H54 (cell line): ENCODE data around the gene OR6B3.
"Not testable (repeated sequence)": the region's sequence is repeated elsewhere in the genome, so short reads cannot be mapped to it uniquely, and the experiment has no call there.

Source experiments
- DNase-seq: peaks from one replicate; pipeline ENCODE4 v3.0.0; 2011; ENCODE audit warnings: low spot score, mixed read lengths; ENCODE audit not compliant: insufficient read length
- FAIRE-seq: peaks from 3 replicates; lab custom pipeline; 2011; peaks lifted over from hg19 to GRCh38; lab: Jason Lieb, UNC
- POLR2A ChIP-seq: IDR thresholded peaks from 2 replicates; pipeline ENCODE4 v1.6.1; 2011; ENCODE audit warnings: low read depth, mild to moderate bottlenecking, low read length

The OR6B3 gene

GRCh38 chr2:240060977-240061591 is 7.8 kb upstream of the OR6B3 start:
- FAIRE-seq (peak; percentile 77), DNase-seq (no peak)
- no peak for TF ChIP-seq POLR2A

DNA sequence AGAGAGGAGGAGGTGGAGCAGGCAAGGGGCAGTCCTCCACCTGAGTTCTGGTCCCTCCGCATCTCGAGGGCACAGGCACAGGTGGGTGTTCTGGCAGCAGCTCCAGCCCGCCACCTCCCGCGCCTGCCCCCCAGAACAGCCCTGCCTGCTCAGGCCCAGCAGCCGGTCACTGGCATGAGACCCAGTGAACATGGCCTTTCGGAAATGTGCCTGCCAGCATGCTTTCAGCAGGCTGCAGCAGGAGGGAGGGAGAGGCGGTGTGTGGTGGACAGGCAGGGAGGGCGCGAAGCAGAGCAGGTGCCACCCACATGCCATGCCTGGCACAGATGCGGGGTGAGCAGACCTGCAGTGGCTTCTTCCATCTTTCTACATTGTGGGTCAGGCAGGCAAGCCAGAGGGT is 3.4 kb upstream of the OR6B3 start:
- DNase-seq = no peak
- TF ChIP-seq POLR2A = no peak
- no peak for FAIRE-seq

- no peak for TF ChIP-seq POLR2A
- DNase-seq = no peak
- no peak for FAIRE-seq
Measured at GRCh38 chr2:240055177-240055917, 2.0 kb upstream of the OR6B3 start.

DNA sequence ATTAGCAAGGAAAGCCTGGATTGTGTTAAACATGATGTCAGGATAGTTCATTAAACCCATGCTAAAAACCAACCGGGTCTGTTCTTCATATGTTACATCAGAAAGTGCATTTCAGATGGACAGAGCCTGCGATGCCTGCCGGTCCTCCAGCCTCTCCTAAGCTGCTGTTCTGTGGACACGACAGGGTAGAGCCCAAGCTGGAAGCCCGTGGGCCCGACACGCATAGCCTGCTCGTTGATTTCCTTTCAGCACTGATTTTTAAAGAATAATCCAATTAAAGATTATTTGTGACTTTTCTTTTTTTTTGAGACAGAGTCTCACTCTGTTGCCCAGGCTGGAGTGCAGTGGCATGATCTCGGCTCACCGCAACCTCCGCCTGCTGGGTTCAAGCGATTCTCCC is 797 bp downstream of the OR6B3 start:
- no peak for TF ChIP-seq POLR2A
- DNase-seq = no peak
- no peak for FAIRE-seq

DNA sequence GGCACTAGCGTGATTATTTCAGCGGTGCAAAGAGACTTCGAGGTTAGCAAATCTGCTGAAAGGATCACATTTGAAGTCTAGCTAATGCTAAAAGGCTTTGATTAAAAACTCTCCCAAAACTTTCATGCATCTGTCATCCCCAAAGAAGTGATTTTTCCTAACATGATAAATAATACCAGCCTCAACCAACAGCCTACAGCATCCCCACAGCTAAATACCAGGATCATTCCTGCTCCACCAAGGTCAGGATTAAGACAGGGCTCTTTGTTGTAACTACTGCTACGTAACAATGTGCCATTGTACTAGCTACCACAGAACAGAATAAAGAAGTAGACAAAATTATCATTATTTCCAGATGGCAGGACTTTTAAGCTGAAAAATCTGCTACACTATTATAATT is 1.6 kb downstream of the OR6B3 start:
- no peak for TF ChIP-seq POLR2A
- FAIRE-seq (no peak), DNase-seq (no peak)

DNA sequence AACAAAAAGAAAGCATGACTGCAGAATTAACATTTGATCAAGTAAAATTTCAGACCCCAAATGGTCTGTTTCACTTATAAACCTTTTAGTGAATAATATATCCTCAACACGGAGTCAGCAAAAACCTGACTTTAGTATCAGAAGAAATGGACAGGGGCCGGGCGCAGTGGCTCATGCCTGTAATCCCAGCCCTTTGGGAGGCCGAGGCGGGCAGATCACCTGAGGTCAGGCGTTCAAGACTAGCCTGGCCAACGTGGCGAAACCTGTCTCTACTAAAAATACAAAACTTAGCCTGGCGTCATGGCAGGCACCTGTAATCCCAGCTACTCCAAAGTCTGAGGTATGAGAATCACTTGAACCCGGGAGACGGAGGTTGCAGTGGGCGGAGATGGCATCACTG is 3.0 kb downstream of the OR6B3 start:
- no peak for TF ChIP-seq POLR2A
- FAIRE-seq = no peak

GRCh38 chr2:240048237-240048636 is 5.1 kb downstream of the OR6B3 start:
- no peak for TF ChIP-seq POLR2A
- FAIRE-seq = no peak
- no peak for DNase-seq

More for the DNA sequence above, 3.0 kb downstream of the OR6B3 start:
- DNase-seq = no peak

DNA sequence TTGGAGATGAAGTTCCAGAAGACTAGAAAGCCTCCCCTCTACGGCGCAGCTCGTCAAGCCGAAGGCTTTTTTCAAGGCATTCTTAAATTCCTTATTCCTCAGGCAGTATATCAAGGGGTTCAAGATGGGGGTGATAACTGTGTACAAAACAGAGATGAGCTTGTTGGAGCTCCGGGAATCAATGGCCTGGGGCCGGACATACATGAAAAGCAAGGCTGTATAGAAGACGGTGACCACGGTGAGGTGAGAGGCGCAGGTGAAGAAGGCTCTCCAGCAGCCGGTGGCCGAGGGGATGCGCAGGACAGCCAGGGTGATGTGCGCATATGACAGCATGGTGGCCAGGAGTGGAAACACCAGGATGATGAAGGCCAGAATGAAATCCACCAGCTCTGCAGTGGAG is 8.2 kb downstream of the OR6B3 start:
- no peak for TF ChIP-seq POLR2A
- no peak for FAIRE-seq

GRCh38 chr2:240044096-240044495 is 9.2 kb downstream of the OR6B3 start:
- not testable (repeated sequence) for FAIRE-seq, DNase-seq

More for the DNA sequence above, 8.2 kb downstream of the OR6B3 start:
- DNase-seq = no peak

GRCh38 chr2:240043279-240043989 is 9.9 kb downstream of the OR6B3 start:
- no peak for DNase-seq
- no peak for FAIRE-seq
- TF ChIP-seq POLR2A = no peak

GRCh38 chr2:240042740-240043139 is 10.6 kb downstream of the OR6B3 start:
- TF ChIP-seq POLR2A = no peak
- no peak for FAIRE-seq
- DNase-seq = no peak

DNA sequence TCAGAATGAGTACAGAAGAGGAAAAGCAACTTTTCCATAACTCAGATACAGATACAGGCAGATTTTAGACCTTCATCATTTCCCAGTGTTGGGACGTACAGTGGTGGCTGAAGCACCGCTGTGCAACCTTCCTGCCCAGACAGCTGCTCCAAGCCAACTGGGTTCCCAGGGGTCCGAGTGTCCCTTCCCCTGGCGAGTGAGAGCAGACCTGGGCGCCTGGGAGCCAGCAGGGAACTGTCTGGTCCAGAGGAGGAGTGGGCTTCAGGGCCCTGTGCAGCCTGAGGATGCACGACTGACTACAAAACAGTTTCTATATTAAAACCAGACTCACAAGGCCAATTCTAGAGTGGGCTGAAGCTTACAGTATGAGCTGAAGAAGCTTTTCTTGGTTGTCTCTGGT is 12.0 kb downstream of the OR6B3 start:
- FAIRE-seq = no peak
- no peak for TF ChIP-seq POLR2A
- DNase-seq = no peak

- no peak for TF ChIP-seq POLR2A
- no peak for FAIRE-seq
Measured at GRCh38 chr2:240037358-240037757, 16.0 kb downstream of the OR6B3 start.

GRCh38 chr2:240033330-240033678 is 20.0 kb downstream of the OR6B3 start:
- FAIRE-seq (no peak), DNase-seq (no peak)
- no peak for TF ChIP-seq POLR2A

More at GRCh38 chr2:240037358-240037757, 16.0 kb downstream of the OR6B3 start:
- no peak for DNase-seq
